Peyer's patch (tissue), 4 donors: ENCODE results near the gene C19orf18. TPM values are rescaled to one million over a fixed set of nuclear protein-coding genes. Genes with fewer than 3 reads are reported as not detected.
"Not testable (repeated sequence)": the region's sequence is repeated elsewhere in the genome, so short reads cannot be mapped to it uniquely, and the experiment has no call there.

Source experiments
- DNase-seq, 3 donors: peaks; one replicate each; pipeline ENCODE4 v3.0.0-alpha.2; 2017 to 2019
- H3K27ac ChIP-seq, 4 donors: fragments of 200-600 bp; sonication (generic); one replicate each; pipeline ENCODE4 v1.5.1; 2016 to 2019
- H3K27me3 ChIP-seq, 2 donors: fragments of 200-600 bp; sonication (generic); one replicate each; pipeline ENCODE4 v1.5.1; 2019
- H3K36me3 ChIP-seq, 3 donors: fragments of 200-600 bp; sonication (generic); one replicate each; pipeline ENCODE4 v1.5.1; 2016 to 2019
- H3K4me1 ChIP-seq, 4 donors: fragments of 200-600 bp; sonication (generic); one replicate each; pipeline ENCODE4 v1.5.1; 2016 to 2019
- H3K4me3 ChIP-seq, 4 donors: fragments of 200-600 bp; sonication (generic); 1 replicate in 3 of 4; 2 replicates in 1 of 4; pipeline ENCODE4 v1.5.1; 2016 to 2019; ENCODE audit warnings: mild to moderate bottlenecking in 1 of 4
- H3K9me3 ChIP-seq, 4 donors: fragments of 200-600 bp; sonication (generic); one replicate each; pipeline ENCODE4 v1.5.1; 2016 to 2019; ENCODE audit warnings: mild to moderate bottlenecking in 1 of 4
- CTCF ChIP-seq, 6 experiments: fragments of 450-650 bp in 4 of 6; fragments of 200-600 bp in 2 of 6; sonication (generic) in 1 of 6; IDR thresholded peaks; one replicate each; pipeline ENCODE4 v1.5.1; 2017 to 2019; ENCODE audit warnings: antibody characterized with exemption in 6 of 6, mild to moderate bottlenecking in 3 of 6, moderate library complexity in 1 of 6
- POLR2A ChIP-seq, 2 donors: fragments of 450-650 bp; IDR thresholded peaks; one replicate each; pipeline ENCODE4 v1.5.1; 2017; ENCODE audit warnings: antibody characterized with exemption in 2 of 2, mild to moderate bottlenecking in 2 of 2, moderate library complexity in 2 of 2
- total RNA-seq, 4 donors: library from RNA; depleted of rRNA; stranded (reverse); fragments of >200 nt; gene quantifications; one replicate each; pipeline ENCODE4 v1.1.0, GENCODE V29; 2016

C19orf18 gene
- total RNA-seq, 4 donors from 2014 or later = 3.1 to 4.0 TPM; not detected in 2

GRCh38 chr19:58010507-58010906 lies 36.2 kb upstream of the C19orf18 start:
- Histone ChIP-seq H3K27ac (no peak overlapping the region), H3K27me3 (no peaks in the 10 kb centered on the region), H3K9me3 (peaks cover 0 to 56% (median 17%) of the 10 kb centered on the region in 4 donors), H3K4me1 (no peaks in the 10 kb centered on the region), H3K36me3 (peaks cover 0 to 13% (median 0%) of the 10 kb centered on the region in 3 donors), H3K4me3 (peak overlapping the region in 1 of 4 donors; percentile 51)
- TF ChIP-seq POLR2A (IDR thresholded peaks at IDR 0.05) (no peak), CTCF (IDR thresholded peaks at IDR 0.05) (no peak)
- no peak for DNase-seq

- Histone ChIP-seq H3K36me3 (peaks cover 0 to 20% (median 0%) of the 10 kb centered on the region in 3 donors), H3K27ac (peak overlapping the region in 3 of 4 donors; percentile 13 to 77 (median 63)), H3K4me3 (peak overlapping the region in 3 of 4 donors; percentile 5 to 61 (median 51)), H3K9me3 (peaks cover 0 to 61% (median 19%) of the 10 kb centered on the region in 4 donors), H3K4me1 (no peaks in the 10 kb centered on the region), H3K27me3 (no peaks in the 10 kb centered on the region)
- DNase-seq = peak; percentile 53 to 87 (median 85)
- TF ChIP-seq CTCF (IDR thresholded peaks at IDR 0.05) = no peak
- TF ChIP-seq POLR2A (IDR thresholded peaks at IDR 0.05) = no peak
Measured at GRCh38 chr19:58009666-58010301, 35.5 kb upstream of the C19orf18 start.

GRCh38 chr19:58009301-58009665 lies 34.9 kb upstream of the C19orf18 start:
- peaks cover 0 to 64% (median 22%) of the 10 kb centered on the region in 4 donors for H3K9me3 ChIP-seq
- H3K27ac ChIP-seq = peak overlapping the region in 1 of 4 donors; percentile 63
- H3K36me3 ChIP-seq = peaks cover 0 to 25% (median 0%) of the 10 kb centered on the region in 3 donors
- no peak for DNase-seq
- peak overlapping the region in 2 of 4 donors; percentile 51 to 61 for H3K4me3 ChIP-seq
- no peaks in the 10 kb centered on the region for H3K27me3 ChIP-seq
- TF ChIP-seq POLR2A (IDR thresholded peaks at IDR 0.05) = no peak
- no peak for TF ChIP-seq CTCF (IDR thresholded peaks at IDR 0.05)
- H3K4me1 ChIP-seq = no peaks in the 10 kb centered on the region

GRCh38 chr19:58008877-58009276 lies 34.5 kb upstream of the C19orf18 start:
- H3K27me3 ChIP-seq, H3K4me1 ChIP-seq, H3K4me3 ChIP-seq, H3K27ac ChIP-seq, DNase-seq: not testable (repeated sequence)
- Histone ChIP-seq H3K36me3 (peaks cover 0 to 25% (median 0%) of the 10 kb centered on the region in 3 donors), H3K9me3 (peaks cover 0 to 67% (median 22%) of the 10 kb centered on the region in 4 donors)

- Histone ChIP-seq H3K27me3 (no peaks in the 10 kb centered on the region), H3K9me3 (peaks cover 0 to 74% (median 25%) of the 10 kb centered on the region in 4 donors), H3K27ac (no peak overlapping the region), H3K4me3 (no peak overlapping the region), H3K4me1 (peaks cover 0 to 3% (median 0%) of the 10 kb centered on the region in 4 donors), H3K36me3 (peaks cover 0 to 25% (median 0%) of the 10 kb centered on the region in 3 donors)
- no peak for TF ChIP-seq POLR2A (IDR thresholded peaks at IDR 0.05)
- no peak for TF ChIP-seq CTCF (IDR thresholded peaks at IDR 0.05)
- no peak for DNase-seq
Measured at GRCh38 chr19:58007285-58007684, 33.0 kb upstream of the C19orf18 start.

GRCh38 chr19:58003174-58003828 lies 29.0 kb upstream of the C19orf18 start:
- H3K4me3 ChIP-seq = peak overlapping the region; percentile 76 to 99 (median 86)
- peaks cover 0 to 50% (median 0%) of the 10 kb centered on the region in 3 donors for H3K36me3 ChIP-seq
- no peaks in the 10 kb centered on the region for H3K27me3 ChIP-seq
- TF ChIP-seq POLR2A (IDR thresholded peaks at IDR 0.05) (no peak), CTCF (IDR thresholded peaks at IDR 0.05) (no peak)
- no peak for DNase-seq
- peak overlapping the region in 3 of 4 donors; percentile 89 to 94 (median 90) for H3K27ac ChIP-seq
- H3K4me1 ChIP-seq = peaks cover 0 to 3% (median 0%) of the 10 kb centered on the region in 4 donors
- peaks cover 0 to 52% (median 25%) of the 10 kb centered on the region in 4 donors for H3K9me3 ChIP-seq
